Activated CD4-positive, alpha-beta T cell treated with anti-CD3 and anti-CD28 coated beads, Interleukin-2, amount 50 U/mL, for 16 hours (primary cell): ENCODE measurements around the gene BHLHE40.
"Not testable (repeated sequence)": the region's sequence is repeated elsewhere in the genome, so short reads cannot be mapped to it uniquely, and the experiment has no call there.

Experiments
- DNase-seq: peaks from one replicate; pipeline ENCODE4 v3.0.0-alpha.2; 2020

Gene BHLHE40

GRCh38 chr3:4979428-4980228 lies at the start of gene BHLHE40:
BHLHE40 (plus strand) TSS chr3:4979437; CDS start chr3:4979719, 282 bp downstream.
- DNase-seq, result no peak

GRCh38 chr3:4930501-4930900 lies 48.7 kb upstream of the BHLHE40 start:
- DNase-seq, result no peak

- no peak for DNase-seq
Observed at GRCh38 chr3:4934050-4934449, 45.2 kb upstream of the BHLHE40 start.

GRCh38 chr3:4935347-4935746 lies 43.9 kb upstream of the BHLHE40 start:
- peak; percentile 54 for DNase-seq

- DNase-seq, result no peak
Observed at GRCh38 chr3:4936982-4937614, 42.1 kb upstream of the BHLHE40 start.

- no peak for DNase-seq
Observed at GRCh38 chr3:4938281-4938982, 40.8 kb upstream of the BHLHE40 start.

- DNase-seq, result no peak
Observed at GRCh38 chr3:4939276-4939675, 40.0 kb upstream of the BHLHE40 start.

GRCh38 chr3:4940985-4941384 lies 38.3 kb upstream of the BHLHE40 start:
- no peak for DNase-seq

- no peak for DNase-seq
Observed at GRCh38 chr3:4943549-4943948, 35.7 kb upstream of the BHLHE40 start.

- no peak for DNase-seq
Observed at GRCh38 chr3:4945324-4945723, 33.9 kb upstream of the BHLHE40 start.

- no peak for DNase-seq
Observed at GRCh38 chr3:4947028-4947427, 32.2 kb upstream of the BHLHE40 start.

- DNase-seq, result no peak
Observed at GRCh38 chr3:4948395-4948794, 30.8 kb upstream of the BHLHE40 start.

- no peak for DNase-seq
Observed at GRCh38 chr3:4949004-4949403, 30.2 kb upstream of the BHLHE40 start.

- no peak for DNase-seq
Observed at GRCh38 chr3:4949659-4950058, 29.6 kb upstream of the BHLHE40 start.

- DNase-seq, result no peak
Observed at GRCh38 chr3:4950351-4950784, 28.9 kb upstream of the BHLHE40 start.

- DNase-seq, result no peak
Observed at GRCh38 chr3:4950948-4951347, 28.3 kb upstream of the BHLHE40 start.

- DNase-seq, result no peak
Observed at GRCh38 chr3:4953119-4953518, 26.1 kb upstream of the BHLHE40 start.

- DNase-seq, result no peak
Observed at GRCh38 chr3:4954256-4955000, 24.8 kb upstream of the BHLHE40 start.

- DNase-seq, result no peak
Observed at GRCh38 chr3:4956099-4956498, 23.1 kb upstream of the BHLHE40 start.

GRCh38 chr3:4956738-4957137 lies 22.5 kb upstream of the BHLHE40 start:
- DNase-seq, result no peak

GRCh38 chr3:4957978-4958377 lies 21.3 kb upstream of the BHLHE40 start:
- DNase-seq, result no peak

GRCh38 chr3:4959180-4959579 lies 20.1 kb upstream of the BHLHE40 start:
- DNase-seq, result no peak

GRCh38 chr3:4961865-4962264 lies 17.4 kb upstream of the BHLHE40 start:
- DNase-seq, result not testable (repeated sequence)
